GM18873 (cell line): ENCODE results near the gene SYNE1.

ENCODE experiments used
- ATAC-seq: cut with Tn5 transposase; IDR thresholded peaks from one replicate; pipeline ENCODE4 v1.9.1; 2021; ENCODE audit warnings: mild to moderate bottlenecking, moderate library complexity, moderate number of reproducible peaks; ENCODE audit not compliant: unreplicated experiment, low FRiP score

The SYNE1 gene

DNA sequence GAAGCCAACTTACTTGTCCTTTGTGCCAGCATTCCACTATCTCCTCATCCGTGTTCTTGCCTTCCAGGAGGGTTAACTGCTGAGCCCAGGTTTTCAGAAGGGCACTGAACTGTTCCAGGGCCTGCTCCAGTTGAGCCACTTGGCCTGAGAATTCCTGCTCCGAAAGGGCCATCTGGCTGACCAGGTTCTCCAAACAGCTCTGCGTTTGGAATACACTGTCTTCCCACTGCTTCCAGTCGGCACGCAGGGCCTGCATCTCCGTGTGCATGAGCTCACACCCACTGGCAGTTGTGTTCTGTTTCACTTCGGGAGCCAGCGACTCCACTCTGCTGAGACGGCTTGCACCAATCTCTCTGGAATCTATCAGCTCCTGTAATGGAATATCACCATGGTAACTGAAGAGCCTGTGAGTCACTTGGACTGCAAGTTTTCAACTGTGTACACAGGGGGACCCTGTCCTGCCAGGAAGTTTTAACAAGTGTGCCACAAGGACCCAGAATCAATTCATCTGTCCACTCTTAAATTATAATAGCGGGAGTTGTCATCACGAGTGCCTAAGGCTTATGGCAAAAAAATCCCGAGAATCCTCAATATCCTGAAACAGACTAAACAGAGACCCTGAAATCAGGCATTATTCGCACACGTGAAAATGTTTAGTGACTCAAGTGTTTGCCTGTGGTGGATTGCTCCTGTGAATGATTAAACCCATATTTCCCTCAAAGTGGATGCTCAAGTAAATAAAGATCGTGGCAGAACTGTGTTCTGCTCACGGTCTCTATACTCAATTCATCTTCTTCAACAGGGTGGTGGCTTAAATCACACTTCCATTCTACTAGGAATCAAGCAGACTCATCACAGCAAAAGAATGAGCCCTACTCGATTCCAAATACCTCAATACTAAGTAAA is 255.9 kb downstream of the SYNE1 start:
- ATAC-seq, result no peak

DNA sequence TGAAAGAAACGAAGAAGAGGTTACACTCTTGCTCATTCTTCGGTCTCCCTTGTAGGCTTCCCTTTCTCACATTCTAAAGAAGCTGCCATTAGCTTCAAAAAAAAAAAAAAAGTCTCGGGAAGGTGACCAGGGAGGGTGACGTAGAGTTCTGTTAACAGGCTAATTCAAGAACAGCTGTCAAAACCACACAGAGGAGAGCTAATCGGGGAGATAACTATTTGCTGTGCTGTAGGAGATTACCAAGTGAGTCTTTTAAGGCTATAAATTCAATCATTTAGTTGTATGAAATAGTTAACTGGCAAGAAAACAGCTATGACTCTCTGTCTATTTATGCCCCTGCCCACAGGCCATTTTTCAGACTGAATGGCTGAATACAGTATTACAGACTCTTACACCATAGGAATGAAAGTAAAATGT is 256.8 kb downstream of the SYNE1 start:
- no peak for ATAC-seq

DNA sequence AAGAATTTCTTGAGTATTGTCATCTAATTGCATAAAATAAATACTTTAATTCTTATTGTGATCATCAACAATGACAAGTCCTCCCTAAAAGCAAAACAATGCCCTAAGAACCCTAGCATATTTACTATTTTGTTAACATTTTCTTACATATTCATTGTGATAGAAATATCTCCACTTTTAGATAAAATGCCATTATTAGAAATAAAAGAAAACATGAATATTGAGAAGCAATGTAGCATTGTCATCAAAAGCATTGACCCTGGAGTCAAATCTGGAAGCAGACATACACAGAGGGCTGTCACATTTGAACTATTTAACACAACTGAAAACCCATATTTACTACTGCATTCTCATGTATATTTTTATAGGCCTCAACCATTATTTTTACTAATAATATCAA is 257.7 kb downstream of the SYNE1 start:
- no peak for ATAC-seq

DNA sequence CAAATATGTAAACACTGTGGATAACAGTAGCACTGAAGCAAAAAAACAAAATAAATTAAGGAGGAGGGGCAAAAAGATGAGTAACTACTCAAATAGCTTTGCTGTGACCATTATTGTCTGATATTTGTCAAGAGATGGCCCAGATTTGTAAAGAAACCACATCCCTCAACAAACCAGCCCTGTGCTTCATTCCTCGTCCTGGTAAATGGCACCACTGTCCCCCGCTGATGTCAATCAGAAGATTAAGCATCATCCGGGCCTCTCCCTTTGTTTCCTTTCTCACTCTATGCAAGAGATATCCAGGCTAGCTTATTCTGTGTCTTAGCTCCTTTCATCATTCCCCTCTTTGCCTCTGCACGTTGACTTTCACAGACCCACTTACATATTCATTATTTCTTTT is 259.0 kb downstream of the SYNE1 start:
- no peak for ATAC-seq

DNA sequence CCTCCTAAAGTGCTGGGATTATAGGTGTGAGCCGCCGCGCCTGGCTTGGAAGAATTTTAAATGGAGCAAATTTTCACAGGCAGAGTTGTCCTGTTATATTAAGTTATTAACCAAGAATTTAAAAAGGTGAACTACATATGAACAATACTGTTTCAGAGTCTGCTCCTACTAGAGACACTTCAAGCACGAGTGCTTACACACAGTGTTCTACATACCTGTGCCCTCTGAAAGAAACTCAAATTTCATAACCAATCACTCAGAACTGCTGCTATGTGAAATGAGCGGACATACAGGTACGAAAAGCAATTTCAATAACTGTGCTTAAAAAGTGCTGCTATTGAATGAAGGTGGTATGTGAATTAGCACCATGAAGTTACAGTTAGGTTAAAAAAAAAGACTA is 262.0 kb downstream of the SYNE1 start:
- ATAC-seq, result no peak

DNA sequence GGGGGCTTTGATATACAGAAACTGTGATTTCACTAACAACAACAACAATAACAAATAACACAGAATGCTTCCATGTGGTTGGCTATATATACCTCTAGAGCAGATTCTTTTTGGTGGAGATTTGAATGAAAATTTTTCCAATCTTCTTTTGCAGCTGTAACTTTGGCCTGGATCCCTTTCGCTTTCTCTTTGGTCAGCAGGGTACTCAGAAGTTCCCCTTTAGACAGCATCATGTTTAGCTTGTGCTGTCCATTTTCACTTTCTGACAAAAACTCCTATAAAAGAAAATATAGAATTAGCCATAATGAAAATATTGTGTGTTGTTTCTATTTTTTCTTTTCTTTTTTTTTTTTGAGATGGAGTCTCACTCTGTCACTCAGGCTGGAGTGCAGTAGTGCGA is 264.2 kb downstream of the SYNE1 start:
- no peak for ATAC-seq

DNA sequence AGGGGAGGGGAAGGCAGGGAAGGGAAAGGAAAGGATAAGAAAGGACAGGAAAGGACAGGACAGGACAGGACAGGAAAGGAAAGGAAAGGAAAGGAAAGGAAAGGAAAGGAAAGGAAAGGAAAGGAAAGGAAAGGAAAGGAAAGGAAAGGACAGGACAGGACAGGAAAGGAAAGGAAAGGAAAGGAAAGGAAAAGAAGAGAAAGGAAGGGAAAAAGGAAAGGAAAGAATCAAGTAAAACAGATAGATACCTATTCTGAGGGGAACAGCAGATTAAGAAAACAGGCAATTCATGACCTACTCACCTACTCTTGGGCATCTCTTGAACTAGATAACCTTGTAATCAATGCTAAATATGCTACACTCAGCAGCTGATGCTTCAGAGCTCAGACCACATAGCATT is 265.4 kb downstream of the SYNE1 start:
- ATAC-seq, result no peak

DNA sequence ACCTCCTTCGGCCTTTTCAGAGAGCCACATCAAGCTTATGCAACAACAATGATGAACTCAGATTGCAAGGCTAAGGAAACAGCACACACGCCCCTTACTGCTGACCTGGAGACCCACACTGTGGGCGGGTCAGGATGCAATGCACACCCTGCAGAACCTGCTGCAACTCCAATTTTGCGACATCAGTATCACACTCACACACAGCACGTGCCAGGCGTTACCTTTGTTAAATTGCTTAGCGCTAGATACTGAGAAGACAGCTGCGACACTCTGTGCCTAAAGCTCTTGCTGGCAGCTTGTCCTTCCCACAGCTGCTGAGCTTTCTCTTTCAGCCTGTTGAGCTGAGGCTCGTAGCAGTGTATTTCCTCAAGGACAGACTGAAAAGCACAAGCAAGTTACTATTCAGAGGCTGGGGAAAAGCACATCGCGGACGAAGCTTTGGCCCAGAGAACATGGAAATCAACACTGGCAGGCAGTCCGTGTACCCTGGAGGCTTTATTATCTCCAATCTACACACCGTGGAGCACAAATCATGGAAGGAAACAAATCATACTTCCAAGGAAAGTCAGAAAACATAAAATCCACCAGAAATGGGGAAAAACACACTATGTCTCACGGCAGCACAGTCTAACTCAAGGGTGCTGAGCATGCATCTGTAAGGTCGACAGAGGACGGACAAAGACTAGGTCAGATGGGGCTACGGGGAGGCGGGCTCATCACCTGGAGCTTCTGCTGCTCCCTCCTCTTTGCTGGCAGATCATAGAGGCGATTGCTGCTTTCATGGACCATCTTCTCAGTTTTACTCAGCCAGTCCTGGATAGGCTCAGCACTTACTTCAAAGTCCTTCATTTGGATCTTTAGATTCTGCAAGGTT is 268.2 kb downstream of the SYNE1 start:
- ATAC-seq, result no peak

DNA sequence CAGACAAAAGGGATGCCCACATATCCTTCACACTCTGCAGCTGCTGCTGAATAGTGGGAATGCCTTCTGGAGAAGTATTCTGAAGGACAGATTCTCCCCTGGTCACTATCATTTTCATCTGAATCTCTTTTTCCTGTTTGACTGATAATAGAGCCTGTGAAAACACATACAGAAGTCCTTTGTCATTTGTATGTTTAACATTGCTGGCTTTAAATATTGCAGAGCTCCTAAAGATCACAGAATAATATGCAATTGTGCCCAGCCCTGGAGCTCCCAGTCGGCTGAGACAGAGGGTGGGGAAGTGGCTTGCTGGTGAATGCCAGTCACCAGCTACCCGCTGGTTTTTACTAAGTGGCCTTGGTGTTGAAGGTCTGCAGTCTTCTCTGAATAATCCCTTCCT is 272.3 kb downstream of the SYNE1 start:
- no peak for ATAC-seq

DNA sequence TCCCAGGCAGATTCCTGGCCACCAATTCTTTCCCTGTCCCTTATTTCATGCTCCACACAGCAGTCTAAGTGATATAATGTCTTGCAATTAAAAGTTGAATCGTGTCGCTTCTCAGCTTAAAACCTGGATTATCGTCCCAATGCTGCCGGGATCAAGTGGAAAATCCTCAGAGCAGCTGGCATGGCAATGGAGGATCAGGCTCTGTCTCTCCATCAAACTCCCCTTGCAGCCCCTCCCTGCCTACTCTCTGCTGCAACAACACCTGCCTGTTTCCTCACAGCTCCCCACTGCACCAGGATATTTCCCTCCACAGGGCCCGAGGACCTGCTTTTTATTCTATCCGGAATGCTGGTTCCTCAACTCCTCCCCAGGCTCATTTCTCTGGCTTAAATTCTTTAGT is 277.1 kb downstream of the SYNE1 start:
- ATAC-seq, result no peak

DNA sequence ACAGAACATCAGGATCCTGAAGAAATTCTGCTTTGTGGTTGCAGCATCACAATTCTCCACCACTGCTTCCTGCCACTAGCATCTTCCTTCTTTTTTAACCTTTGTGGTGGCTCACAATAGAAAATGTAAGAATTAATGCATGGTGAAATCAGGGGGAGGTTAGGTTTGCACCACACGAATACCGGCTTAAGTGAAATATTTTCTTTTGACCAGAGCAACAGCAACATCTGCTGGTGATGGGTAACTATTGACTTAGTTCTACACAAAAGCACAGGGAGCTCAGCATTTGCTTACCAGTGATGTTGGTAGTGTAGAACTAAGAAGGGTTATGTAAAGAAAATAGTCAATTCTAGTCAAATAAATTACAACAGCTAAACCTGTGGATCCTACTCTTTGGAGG is 280.5 kb downstream of the SYNE1 start:
- ATAC-seq, result no peak

DNA sequence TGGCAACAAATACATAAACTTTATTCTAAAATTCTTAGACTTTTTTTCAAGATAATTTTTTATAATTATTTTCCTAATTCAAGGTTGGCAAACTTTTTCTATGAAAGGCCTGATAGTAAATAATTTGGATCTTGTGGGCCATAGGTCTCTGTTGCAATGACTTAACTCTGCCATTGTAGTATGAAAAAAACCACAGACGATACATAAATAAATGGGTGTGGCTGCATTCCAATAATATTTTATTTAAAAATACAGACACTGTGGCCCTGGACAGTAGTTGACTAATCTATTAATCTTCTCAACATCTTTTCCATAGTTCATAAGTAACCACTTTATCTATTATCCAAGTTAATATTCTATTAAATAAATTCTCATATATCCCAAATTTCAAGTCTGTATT is 281.1 kb downstream of the SYNE1 start:
- ATAC-seq, result no peak

DNA sequence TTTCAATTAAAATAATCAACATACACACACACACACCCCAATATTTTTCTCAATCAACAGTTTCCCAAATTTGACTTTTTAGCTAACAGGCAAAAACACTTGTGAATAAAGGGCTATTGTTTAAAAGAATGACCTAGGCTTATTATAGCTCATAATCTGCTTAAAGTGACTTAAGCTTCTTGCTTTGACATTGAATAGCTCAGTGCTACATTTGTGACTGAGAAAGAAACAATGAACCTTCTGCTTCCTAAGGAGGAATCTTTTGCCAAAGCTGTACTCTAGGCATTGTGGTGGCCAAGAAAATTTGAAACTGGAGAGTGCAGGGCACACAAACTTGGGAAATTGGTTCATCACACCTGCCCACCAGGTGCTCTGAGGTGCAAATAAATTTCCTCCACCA is 282.0 kb downstream of the SYNE1 start:
- no peak for ATAC-seq

DNA sequence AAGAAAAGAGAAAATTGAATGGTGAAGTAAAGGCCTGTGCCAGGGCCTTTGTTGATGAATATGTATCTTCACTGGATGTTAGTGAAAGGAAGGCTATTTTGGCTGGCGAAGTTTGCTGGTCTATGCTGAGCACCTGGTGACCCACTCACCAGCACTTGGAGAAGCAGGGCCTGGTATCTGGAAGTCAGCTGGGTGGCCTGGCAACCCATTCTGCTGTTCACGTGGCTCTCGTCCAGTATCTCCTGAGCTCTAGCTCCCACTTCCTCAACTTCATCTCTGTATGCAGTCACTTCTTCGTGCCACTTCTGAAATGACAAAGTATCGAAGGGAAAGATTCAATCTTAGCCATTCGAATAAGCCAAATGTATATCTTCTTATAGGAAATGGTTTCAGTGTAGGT is 283.7 kb downstream of the SYNE1 start:
- no peak for ATAC-seq

DNA sequence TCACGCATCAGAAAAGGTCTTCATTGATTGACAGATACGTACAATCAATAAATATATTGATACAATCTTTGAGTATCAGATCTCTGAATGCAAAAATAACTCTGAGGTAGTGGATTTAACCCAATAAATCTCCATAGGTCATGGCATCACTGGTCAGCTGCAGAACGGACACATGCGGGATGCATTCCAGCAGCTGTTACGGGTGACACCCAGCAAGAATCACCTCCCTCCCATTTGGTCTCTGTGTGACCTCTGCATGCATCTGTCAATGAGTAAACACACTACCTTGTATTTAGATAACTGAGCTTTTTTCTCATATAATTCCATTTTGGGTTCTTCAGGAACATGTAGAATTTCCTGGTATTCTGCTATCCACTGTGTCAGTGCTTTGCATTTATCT is 285.4 kb downstream of the SYNE1 start:
- ATAC-seq, result no peak

DNA sequence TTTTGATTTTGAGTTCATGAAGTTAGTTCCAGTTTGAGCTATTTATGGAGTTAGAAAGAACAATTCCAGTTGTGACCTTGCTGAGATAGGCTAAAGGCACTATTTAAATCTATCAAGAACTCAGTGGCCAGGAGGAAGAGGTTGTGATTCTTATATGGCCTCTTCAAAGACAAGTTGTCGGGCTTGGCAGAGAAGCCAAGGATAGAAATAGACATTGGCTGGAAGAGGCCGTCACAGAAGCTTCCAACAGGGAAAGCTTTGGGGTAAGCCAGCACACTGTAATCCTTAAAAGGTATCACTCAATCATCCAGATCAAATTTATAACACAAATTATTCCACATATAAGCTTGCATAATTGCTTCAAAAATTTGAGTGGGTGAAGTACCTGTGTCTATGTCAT is 286.1 kb downstream of the SYNE1 start:
- ATAC-seq, result no peak

DNA sequence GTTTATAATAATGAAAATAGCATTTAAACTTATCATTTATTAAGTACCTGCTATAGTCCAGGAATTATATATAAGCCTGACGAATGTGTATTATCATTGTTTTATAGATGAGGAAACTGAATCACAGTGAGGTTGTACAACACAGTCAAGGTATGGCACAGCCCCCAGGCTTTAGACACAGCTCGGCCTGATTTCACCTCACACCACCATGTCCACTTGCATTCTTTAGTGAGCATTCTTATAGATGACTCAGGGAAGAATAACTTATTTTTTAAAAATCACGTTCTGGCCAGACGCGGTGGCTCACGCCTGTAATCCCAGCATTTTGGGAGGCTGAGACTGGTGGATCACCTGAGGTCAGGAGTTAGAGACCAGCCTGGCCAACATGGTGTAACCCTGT is 289.0 kb downstream of the SYNE1 start:
- no peak for ATAC-seq

DNA sequence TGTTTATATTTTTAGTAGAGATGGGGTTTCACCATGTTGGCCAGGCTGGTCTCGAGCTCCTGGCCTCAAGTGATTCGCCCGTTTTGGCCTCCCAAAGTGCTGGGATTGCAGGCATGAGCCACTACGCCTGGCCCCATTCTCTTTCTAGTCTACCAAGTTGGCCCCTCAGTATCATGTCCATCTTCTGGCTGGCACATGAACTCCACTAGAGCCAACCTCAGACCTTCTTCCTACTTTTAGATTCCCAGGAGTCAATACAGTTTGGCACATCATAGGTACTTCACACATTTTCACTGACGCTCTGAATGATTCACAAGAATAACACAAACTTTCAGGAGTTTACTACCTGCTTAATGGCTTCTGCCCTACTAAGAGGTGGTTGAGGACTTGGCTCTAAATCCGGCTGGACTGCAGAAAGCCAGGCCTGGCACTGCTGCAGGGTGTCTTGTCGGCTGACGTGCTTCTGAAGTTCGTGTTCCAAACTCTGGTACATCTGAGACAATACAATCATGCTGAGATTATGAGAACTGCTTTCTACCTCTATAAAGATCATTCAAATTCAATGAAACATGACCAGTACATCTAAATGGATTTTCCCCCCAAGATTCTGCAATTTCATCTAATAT is 293.3 kb downstream of the SYNE1 start:
- ATAC-seq, result no peak

DNA sequence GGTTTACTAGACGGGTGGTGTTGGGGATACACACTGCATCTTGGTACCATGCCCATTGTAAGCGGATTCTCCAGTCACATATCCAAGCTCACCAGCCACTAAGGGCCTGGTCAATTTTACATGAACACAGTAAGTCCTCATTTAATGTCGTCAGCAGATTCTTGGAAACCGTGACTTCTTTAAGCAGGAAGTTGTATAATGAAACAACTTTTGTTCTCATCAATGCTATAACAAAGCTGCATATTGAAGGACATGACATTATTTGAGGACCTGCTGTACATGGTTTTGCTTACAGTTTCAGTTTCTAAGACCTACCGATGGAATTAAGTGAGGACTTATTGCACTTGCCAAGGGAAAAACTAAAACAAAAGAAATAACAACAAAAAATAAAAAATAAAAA is 295.6 kb downstream of the SYNE1 start:
- no peak for ATAC-seq

DNA sequence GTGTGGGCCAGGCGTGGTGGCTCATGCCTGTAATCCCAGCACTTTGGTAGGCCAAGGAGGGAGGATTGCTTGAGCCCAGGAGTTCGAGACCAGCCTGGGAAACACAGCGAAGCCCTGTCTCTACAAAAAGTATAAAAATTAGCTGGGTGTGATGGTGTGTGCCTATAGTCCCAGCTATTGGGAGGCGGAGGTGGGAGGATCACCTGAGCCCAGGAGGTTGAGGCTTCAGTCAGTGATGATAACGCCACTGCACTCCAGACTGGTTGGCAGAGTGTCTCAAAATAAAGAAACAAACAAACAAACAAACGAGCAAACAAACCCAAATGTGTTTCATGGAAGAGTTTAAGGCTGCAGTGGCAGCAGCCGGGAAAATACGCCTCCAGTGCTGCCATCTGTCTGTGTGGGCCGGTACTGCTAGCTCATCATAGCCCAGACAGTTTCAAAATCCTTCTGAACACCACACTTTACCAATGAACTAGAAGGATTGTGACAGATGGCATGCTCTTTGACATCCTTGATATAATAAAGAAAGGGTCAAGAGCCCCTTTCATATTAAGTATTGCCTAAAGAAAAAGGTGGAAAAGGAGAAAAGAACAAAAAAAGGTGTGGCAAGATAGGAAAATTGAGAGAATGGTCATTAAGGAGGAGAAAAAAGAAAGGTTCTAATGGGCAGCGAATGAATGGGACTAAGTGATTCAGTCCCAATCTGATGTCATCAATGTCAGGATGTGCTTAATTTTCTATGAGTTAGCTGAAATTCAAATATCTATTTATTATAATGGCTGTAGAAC is 298.6 kb downstream of the SYNE1 start:
- ATAC-seq, result peak; percentile 85
